VCaP (cell line): ENCODE data around the gene USP2.

Experiments
- H3K27ac ChIP-seq: fragments of 450-650 bp; 2 replicates; pipeline ENCODE4 v1.5.1; 2017
- CTCF ChIP-seq: fragments of 450-650 bp; conservative IDR thresholded peaks from 2 replicates; pipeline ENCODE4 v1.5.1; 2017; ENCODE audit warnings: mild to moderate bottlenecking, moderate library complexity

The USP2 gene, protein sequence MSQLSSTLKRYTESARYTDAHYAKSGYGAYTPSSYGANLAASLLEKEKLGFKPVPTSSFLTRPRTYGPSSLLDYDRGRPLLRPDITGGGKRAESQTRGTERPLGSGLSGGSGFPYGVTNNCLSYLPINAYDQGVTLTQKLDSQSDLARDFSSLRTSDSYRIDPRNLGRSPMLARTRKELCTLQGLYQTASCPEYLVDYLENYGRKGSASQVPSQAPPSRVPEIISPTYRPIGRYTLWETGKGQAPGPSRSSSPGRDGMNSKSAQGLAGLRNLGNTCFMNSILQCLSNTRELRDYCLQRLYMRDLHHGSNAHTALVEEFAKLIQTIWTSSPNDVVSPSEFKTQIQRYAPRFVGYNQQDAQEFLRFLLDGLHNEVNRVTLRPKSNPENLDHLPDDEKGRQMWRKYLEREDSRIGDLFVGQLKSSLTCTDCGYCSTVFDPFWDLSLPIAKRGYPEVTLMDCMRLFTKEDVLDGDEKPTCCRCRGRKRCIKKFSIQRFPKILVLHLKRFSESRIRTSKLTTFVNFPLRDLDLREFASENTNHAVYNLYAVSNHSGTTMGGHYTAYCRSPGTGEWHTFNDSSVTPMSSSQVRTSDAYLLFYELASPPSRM

GRCh38 chr11:119381181-119381988, at the start of gene USP2:
USP2 (minus strand) TSS chr11:119381690; CDS start chr11:119373480, 8,210 bp downstream.
- H3K27ac ChIP-seq, result peak within 1 kb of the TSS; percentile 47; the same call in 1 of the 2 replicates
- TF ChIP-seq CTCF, result peak; percentile 97

DNA sequence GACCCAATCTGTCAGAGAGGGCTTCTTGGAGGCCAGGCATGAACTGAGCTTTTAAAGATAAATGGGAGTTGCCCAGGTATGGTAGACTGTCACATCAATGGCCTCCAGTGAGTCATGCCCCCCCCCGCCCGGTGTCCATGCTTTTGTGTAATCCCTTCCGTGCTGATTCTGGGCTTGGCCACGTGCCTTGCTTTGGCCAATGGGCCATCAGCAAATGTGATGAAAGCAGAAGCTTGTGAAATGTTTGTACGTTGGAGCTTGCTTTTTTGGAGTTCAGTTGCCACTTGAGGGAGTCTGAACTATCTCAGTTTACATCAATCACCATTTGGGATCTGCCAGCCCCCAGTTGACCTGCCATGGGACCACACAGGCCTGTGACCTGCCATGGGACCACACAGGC, 45.8 kb upstream of the USP2 start:
- no peak for TF ChIP-seq CTCF
- no peak overlapping the region for H3K27ac ChIP-seq

GRCh38 chr11:119426142-119426541, 44.7 kb upstream of the USP2 start:
- H3K27ac ChIP-seq, result no peak overlapping the region
- no peak for TF ChIP-seq CTCF

GRCh38 chr11:119424775-119425174, 43.3 kb upstream of the USP2 start:
- TF ChIP-seq CTCF, result no peak
- no peak overlapping the region for H3K27ac ChIP-seq

- H3K27ac ChIP-seq, result no peak overlapping the region
- TF ChIP-seq CTCF, result no peak
Measured at GRCh38 chr11:119424276-119424675, 42.8 kb upstream of the USP2 start.

DNA sequence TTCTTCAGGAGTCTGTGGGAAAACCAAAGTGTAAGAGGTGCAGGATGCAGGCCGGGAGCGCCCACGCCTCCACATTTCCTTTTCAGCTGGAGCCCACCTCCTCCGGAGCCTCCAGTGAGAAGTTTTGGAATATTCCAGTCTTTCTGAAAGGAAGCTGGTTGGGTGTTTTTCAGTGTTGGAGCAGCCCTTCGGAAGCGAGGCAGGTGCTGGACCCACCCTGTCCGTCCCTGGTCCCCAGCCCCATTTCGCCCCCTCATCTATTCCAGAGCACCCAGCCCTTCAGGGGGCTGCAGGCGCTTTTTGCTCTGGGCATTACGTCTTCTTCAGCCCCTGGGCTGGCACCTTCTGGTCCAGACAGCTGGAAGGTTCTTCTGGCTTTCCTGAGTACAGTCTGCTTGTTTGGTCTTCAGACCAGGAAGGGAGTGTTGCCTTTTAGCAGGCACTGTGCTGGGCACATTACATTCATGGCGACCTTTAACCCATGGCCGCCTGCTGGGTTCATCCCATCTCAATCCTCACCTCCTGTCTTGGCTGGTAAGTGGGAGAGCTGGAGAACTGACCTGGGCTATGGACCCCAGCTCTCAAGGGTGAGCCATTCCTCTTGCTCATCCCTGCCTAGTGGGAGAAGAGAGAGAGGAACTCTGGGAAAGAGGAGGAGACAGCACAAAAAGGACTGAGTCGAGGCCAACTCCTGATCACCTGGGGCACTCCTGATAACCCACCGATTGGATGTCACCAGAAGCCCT, 42.2 kb upstream of the USP2 start:
- TF ChIP-seq CTCF, result no peak
- no peak overlapping the region for H3K27ac ChIP-seq
